Stomach (tissue), 4 donors: ENCODE results near the gene SLC16A6.

Experiments
- POLR2A ChIP-seq, 4 donors: fragments of 450-650 bp; IDR thresholded peaks; one replicate each; pipeline ENCODE4 v1.6.1; 2016; ENCODE audit warnings: antibody characterized with exemption in 4 of 4, control low read depth in 2 of 4, mild to moderate bottlenecking in 1 of 4, moderate library complexity in 1 of 4
- POLR2AphosphoS5 ChIP-seq, 3 donors: sonication (generic); formaldehyde crosslinking; IDR thresholded peaks; one replicate each; pipeline ENCODE4 v1.6.1; 2016; ENCODE audit warnings: antibody characterized with exemption in 3 of 3

- TF ChIP-seq POLR2A (IDR thresholded peaks at IDR 0.05): no peak
- no peak for TF ChIP-seq POLR2AphosphoS5 (IDR thresholded peaks at IDR 0.05)
These were observed 5.6 kb upstream of the SLC16A6 start for GRCh38 chr17:68296217-68297191.
